ENCODE results near the gene CMSS1.

GRCh38 chr3:100104817-100105413, 287.3 kb downstream of the CMSS1 start:
- TF ChIP-seq CTCF (IDR thresholded peaks at IDR 0.05; ENCODE audit: low read length), result no peak
- TF ChIP-seq EZH2phosphoT487 (IDR thresholded peaks at IDR 0.05; ENCODE audit: low read length), result no peak

All from MM.1S (cell line).